LNCAP (cell line): Measurements from ENCODE around the gene NTSR2.

Experiments
- CTCF ChIP-seq: fragments of 450-650 bp; IDR thresholded peaks from 2 replicates; pipeline ENCODE4 v1.5.1; 2017; ENCODE audit warnings: mild to moderate bottlenecking

The NTSR2 gene

GRCh38 chr2:11656671-11657101, 13.3 kb downstream of the NTSR2 start:
- no peak for TF ChIP-seq CTCF

- no peak for TF ChIP-seq CTCF
Measured at GRCh38 chr2:11656252-11656651, 13.7 kb downstream of the NTSR2 start.

- no peak for TF ChIP-seq CTCF
Measured at GRCh38 chr2:11655495-11655894, 14.5 kb downstream of the NTSR2 start.

GRCh38 chr2:11652553-11652952, 17.4 kb downstream of the NTSR2 start:
- no peak for TF ChIP-seq CTCF

- no peak for TF ChIP-seq CTCF
Measured at GRCh38 chr2:11651856-11652548, 18.0 kb downstream of the NTSR2 start.

GRCh38 chr2:11649093-11649492, 20.9 kb downstream of the NTSR2 start:
- TF ChIP-seq CTCF, result no peak

GRCh38 chr2:11647834-11648600, 22.0 kb downstream of the NTSR2 start:
- TF ChIP-seq CTCF, result peak; percentile 30; the same call in 1 of the 2 replicates
